Activated B cell treated with CpG ODN at 0.5 μM for 24 hours (primary cell): ENCODE results near the gene SCRN1. TPM values are rescaled to one million over a fixed set of nuclear protein-coding genes. Genes with fewer than 3 reads are reported as not detected.
"Not testable (repeated sequence)": the region's sequence is repeated elsewhere in the genome, so short reads cannot be mapped to it uniquely, and the experiment has no call there.

Experiments
- ATAC-seq: fragments of 200-7000 bp; cut with Tn5 transposase; one replicate; pipeline ENCODE4 v1.10.0; 2021; ENCODE audit warnings: low read depth, mild to moderate bottlenecking, moderate library complexity
- CTCF ChIA-PET: fragments of 350-600 bp; sonication (Branson Sonifier 250); formaldehyde crosslinking; loops from one replicate; lab custom pipeline; 2021; ENCODE audit warnings: antibody characterized with exemption; lab: Charles Lee
- POLR2A ChIA-PET: fragments of 350-600 bp; sonication (Branson Sonifier 250); formaldehyde crosslinking; loops from one replicate; lab custom pipeline; 2021; ENCODE audit warnings: antibody characterized with exemption; lab: Charles Lee
- DNase-seq: peaks from one replicate; pipeline ENCODE4 v3.0.0; 2022
- H3K27ac Mint-ChIP-seq: one replicate; pipeline ENCODE4 v1.8.0; 2020; ENCODE audit warnings: mixed read lengths
- H3K27me3 Mint-ChIP-seq: one replicate; pipeline ENCODE4 v1.8.0; 2021; ENCODE audit warnings: mixed read lengths
- H3K36me3 Mint-ChIP-seq: one replicate; pipeline ENCODE4 v1.8.0; 2021; ENCODE audit warnings: low read depth, mixed read lengths
- H3K4me1 Mint-ChIP-seq: one replicate; pipeline ENCODE4 v1.8.0; 2021; ENCODE audit warnings: mixed read lengths
- H3K4me3 Mint-ChIP-seq: one replicate; pipeline ENCODE4 v1.8.0; 2020; ENCODE audit warnings: mild to moderate bottlenecking, mixed read lengths
- H3K9me3 Mint-ChIP-seq: one replicate; pipeline ENCODE4 v1.8.0; 2020; ENCODE audit warnings: mixed read lengths
- CTCF ChIP-seq: fragments of 200-600 bp; IDR thresholded peaks from one replicate; pipeline ENCODE4 v1.8.0; 2022; ENCODE audit warnings: antibody characterized with exemption, mild to moderate bottlenecking
- intact Hi-C: fragments of 100-400 bp; cut with micrococcal nuclease; formaldehyde crosslinking; loops from one replicate; pipeline ENCODE4 v1.15.1; 2024
- total RNA-seq: library from RNA; stranded (reverse); gene quantifications from 2 replicates; pipeline ENCODE4 v1.2.3, GENCODE V29; 2022

Gene SCRN1
- total RNA-seq, 1 donor from 2014 or later = 48.7 TPM

GRCh38 chr7:29968683-29969395, 20.8 kb downstream of the SCRN1 start:
- Mint-ChIP-seq H3K27me3 (no peaks in the 10 kb centered on the region), H3K4me1 (peaks cover 17% of the 10 kb centered on the region), H3K9me3 (no peaks in the 10 kb centered on the region), H3K36me3 (peaks cover 45% of the 10 kb centered on the region), H3K4me3 (no peak overlapping the region), H3K27ac (no peak overlapping the region)
- CTCF ChIA-PET = interaction anchor here (1.2 kb wide), 1 partner anchor 48 kb away, joined by 3 read pairs; no protein-coding TSS in a partner anchor
- ATAC-seq = no peak
- intact Hi-C loops = no loop called here
- DNase-seq = no peak
- TF ChIP-seq CTCF = no peak
- POLR2A ChIA-PET = no interaction called here

- no peak for TF ChIP-seq CTCF
- no peak overlapping the region for H3K27ac Mint-ChIP-seq
- intact Hi-C loops = no loop called here
- no peak overlapping the region for H3K4me3 Mint-ChIP-seq
- ATAC-seq (no peak), DNase-seq (no peak)
- peaks cover 2% of the 10 kb centered on the region for H3K4me1 Mint-ChIP-seq
- ChIA-PET POLR2A (no interaction called here), CTCF (interaction anchor here (0.7 kb wide), 1 partner anchor 41 kb away, joined by 3 read pairs; no protein-coding TSS in a partner anchor)
- H3K9me3 Mint-ChIP-seq = no peaks in the 10 kb centered on the region
- no peaks in the 10 kb centered on the region for H3K27me3 Mint-ChIP-seq
- peaks cover 53% of the 10 kb centered on the region for H3K36me3 Mint-ChIP-seq
Measured at GRCh38 chr7:29965030-29965429, 24.6 kb downstream of the SCRN1 start.

- no peak for TF ChIP-seq CTCF
- ATAC-seq (no peak), DNase-seq (no peak)
- H3K4me3 Mint-ChIP-seq = no peak overlapping the region
- H3K36me3 Mint-ChIP-seq = peaks cover 37% of the 10 kb centered on the region
- intact Hi-C loops = no loop called here
- no peaks in the 10 kb centered on the region for H3K27me3 Mint-ChIP-seq
- peaks cover 16% of the 10 kb centered on the region for H3K4me1 Mint-ChIP-seq
- H3K27ac Mint-ChIP-seq = no peak overlapping the region
- no peaks in the 10 kb centered on the region for H3K9me3 Mint-ChIP-seq
- POLR2A ChIA-PET = no interaction called here
- CTCF ChIA-PET = no interaction called here
Measured at GRCh38 chr7:29962035-29962434, 27.6 kb downstream of the SCRN1 start.

- ATAC-seq, H3K4me3 Mint-ChIP-seq, H3K27me3 Mint-ChIP-seq, DNase-seq, CTCF ChIA-PET, H3K9me3 Mint-ChIP-seq, POLR2A ChIA-PET, intact Hi-C loops, H3K27ac Mint-ChIP-seq: not testable (repeated sequence)
- H3K36me3 Mint-ChIP-seq = peaks cover 35% of the 10 kb centered on the region
- peaks cover 19% of the 10 kb centered on the region for H3K4me1 Mint-ChIP-seq
Measured at GRCh38 chr7:29961611-29962010, 28.0 kb downstream of the SCRN1 start.

GRCh38 chr7:29958667-29959358, 30.8 kb downstream of the SCRN1 start:
- Mint-ChIP-seq H3K27ac (no peak overlapping the region), H3K36me3 (peaks cover 31% of the 10 kb centered on the region), H3K4me3 (no peak overlapping the region), H3K27me3 (no peaks in the 10 kb centered on the region), H3K9me3 (no peaks in the 10 kb centered on the region), H3K4me1 (peaks cover 29% of the 10 kb centered on the region)
- ATAC-seq (no peak), DNase-seq (no peak)
- TF ChIP-seq CTCF = no peak
- POLR2A ChIA-PET = interaction anchor here (1.6 kb wide), 1 partner anchor 69 kb away, joined by 3 read pairs; the partner anchor contains the start of gene PLEKHA8
- intact Hi-C loops = no loop called here
- CTCF ChIA-PET = interaction anchor here (1.0 kb wide), 1 partner anchor 103 kb away, joined by 4 read pairs; no protein-coding TSS in a partner anchor
